ENCODE measurements around the gene MFAP3. TPM values are rescaled to one million over a fixed set of nuclear protein-coding genes. Genes with fewer than 3 reads are reported as not detected.

MFAP3 gene
- total and polyA plus RNA-seq, 7 donors = 2.4 to 34.6 (median 25.7) TPM

DNA sequence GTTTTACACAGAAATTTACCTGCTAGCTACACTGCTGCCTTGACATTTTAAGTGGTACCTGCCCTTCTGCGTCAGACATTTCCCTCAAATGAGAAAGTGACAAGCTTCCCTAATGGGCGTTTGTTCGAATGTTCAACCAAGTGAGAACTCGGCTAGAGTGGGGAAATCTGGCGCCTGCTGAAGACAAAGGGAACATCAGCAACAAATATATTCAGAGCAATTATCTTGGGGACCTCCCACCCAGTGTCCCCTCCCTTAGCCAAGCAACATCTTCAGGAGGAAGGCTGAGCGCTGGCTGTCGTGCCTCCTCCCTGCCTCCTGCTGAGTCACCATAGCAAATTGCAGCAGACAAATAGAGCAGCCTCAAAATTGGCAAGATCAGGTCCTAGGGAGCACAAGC, 57.1 kb downstream of the MFAP3 start:
- peaks cover 0 to 17% (median 14%) of the 10 kb centered on the region in 4 donors for H3K4me1 ChIP-seq
- no peaks in the 10 kb centered on the region for H3K36me3 ChIP-seq
- intact Hi-C loops (cut with DNase I) = no loop called here
- no peaks in the 10 kb centered on the region for H3K27me3 ChIP-seq
- H3K27ac ChIP-seq = no peak overlapping the region
- TF ChIP-seq POLR2A (IDR thresholded peaks at IDR 0.05) (no peak), POLR2AphosphoS5 (IDR thresholded peaks at IDR 0.05) (no peak)
- H3K9me3 ChIP-seq = no peaks in the 10 kb centered on the region
- H3K4me3 ChIP-seq = no peak overlapping the region
- 71 to 73% methylated on average over 7 of the region's 7 CpGs for WGBS, 2 donors
- no peak for DNase-seq

DNA sequence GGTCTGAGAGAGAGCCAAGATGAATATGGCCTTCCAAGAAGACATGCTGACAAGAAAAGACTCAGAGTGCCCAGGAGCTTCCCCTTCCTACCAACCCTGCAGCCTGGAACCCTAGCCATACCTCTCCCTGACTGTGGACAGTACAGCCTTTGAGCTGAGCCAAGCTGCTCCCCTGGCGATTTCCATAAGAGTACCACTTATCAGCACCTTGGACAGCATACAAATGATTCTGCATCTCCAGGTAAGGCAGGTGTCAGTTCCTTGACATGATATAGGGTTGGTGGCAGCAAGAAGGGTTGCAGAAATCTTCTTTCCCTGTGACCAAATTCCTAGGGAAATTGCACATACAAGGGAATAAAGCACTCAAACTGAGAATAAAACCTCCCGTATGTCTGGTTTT, 58.3 kb downstream of the MFAP3 start:
- no peak for TF ChIP-seq CTCF (IDR thresholded peaks at IDR 0.05)
- no peak for TF ChIP-seq POLR2AphosphoS5 (IDR thresholded peaks at IDR 0.05)
- TF ChIP-seq EP300 (IDR thresholded peaks at IDR 0.05) = no peak
- no peak for TF ChIP-seq POLR2A (IDR thresholded peaks at IDR 0.05)
- no peaks in the 10 kb centered on the region for H3K27me3 ChIP-seq
- no peaks in the 10 kb centered on the region for H3K36me3 ChIP-seq
- H3K27ac ChIP-seq = no peak overlapping the region
- intact Hi-C loops (cut with DNase I) = no loop called here
- DNase-seq = no peak
- H3K9me3 ChIP-seq = no peaks in the 10 kb centered on the region
- H3K4me3 ChIP-seq = no peak overlapping the region
- 50 to 55% methylated on average over 2 of the region's 2 CpGs for WGBS, 2 donors
- H3K4me1 ChIP-seq = peaks cover 0 to 9% (median 8%) of the 10 kb centered on the region in 4 donors

GRCh38 chr5:154098465-154098864, 59.7 kb downstream of the MFAP3 start:
- H3K27ac ChIP-seq = no peak overlapping the region
- TF ChIP-seq EP300 (IDR thresholded peaks at IDR 0.05) (no peak), POLR2A (IDR thresholded peaks at IDR 0.05) (no peak), CTCF (IDR thresholded peaks at IDR 0.05) (no peak), POLR2AphosphoS5 (IDR thresholded peaks at IDR 0.05) (no peak)
- no peak overlapping the region for H3K4me3 ChIP-seq
- H3K9me3 ChIP-seq = no peaks in the 10 kb centered on the region
- no peaks in the 10 kb centered on the region for H3K4me1 ChIP-seq
- WGBS, 2 donors = 61 to 75% methylated on average over 2 of the region's 2 CpGs
- intact Hi-C loops (cut with DNase I) = no loop called here
- H3K27me3 ChIP-seq = no peaks in the 10 kb centered on the region
- no peaks in the 10 kb centered on the region for H3K36me3 ChIP-seq
- no peak for DNase-seq

DNA sequence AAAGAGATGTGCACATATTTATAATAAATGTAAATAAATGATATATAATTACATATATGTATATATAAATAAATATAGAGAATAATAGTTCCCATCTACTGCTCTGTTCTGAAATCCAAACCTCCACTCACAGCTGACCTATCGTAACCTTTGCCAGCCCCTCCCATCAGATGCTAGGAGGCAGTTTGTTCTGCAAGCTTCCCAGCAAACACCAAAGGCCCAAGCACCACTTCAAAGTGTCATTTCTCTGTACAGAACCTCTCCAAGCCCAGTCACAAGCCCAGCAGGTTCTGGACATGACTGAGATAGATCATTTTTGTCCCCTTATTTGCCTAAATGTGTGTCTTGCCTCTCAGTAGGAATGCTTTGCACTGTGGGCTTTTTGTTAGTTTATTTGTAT, 62.4 kb downstream of the MFAP3 start:
- no peak for TF ChIP-seq EP300 (IDR thresholded peaks at IDR 0.05)
- no peak for TF ChIP-seq POLR2A (IDR thresholded peaks at IDR 0.05)
- TF ChIP-seq CTCF (IDR thresholded peaks at IDR 0.05) = no peak
- no peak for TF ChIP-seq POLR2AphosphoS5 (IDR thresholded peaks at IDR 0.05)
- Histone ChIP-seq H3K27me3 (no peaks in the 10 kb centered on the region), H3K9me3 (no peaks in the 10 kb centered on the region), H3K27ac (no peak overlapping the region), H3K36me3 (no peaks in the 10 kb centered on the region), H3K4me1 (no peaks in the 10 kb centered on the region), H3K4me3 (no peak overlapping the region)
- WGBS, 2 donors = 92 to 100% methylated on average over 1 of the region's 1 CpG
- no peak for DNase-seq
- intact Hi-C loops (cut with DNase I) = no loop called here

DNA sequence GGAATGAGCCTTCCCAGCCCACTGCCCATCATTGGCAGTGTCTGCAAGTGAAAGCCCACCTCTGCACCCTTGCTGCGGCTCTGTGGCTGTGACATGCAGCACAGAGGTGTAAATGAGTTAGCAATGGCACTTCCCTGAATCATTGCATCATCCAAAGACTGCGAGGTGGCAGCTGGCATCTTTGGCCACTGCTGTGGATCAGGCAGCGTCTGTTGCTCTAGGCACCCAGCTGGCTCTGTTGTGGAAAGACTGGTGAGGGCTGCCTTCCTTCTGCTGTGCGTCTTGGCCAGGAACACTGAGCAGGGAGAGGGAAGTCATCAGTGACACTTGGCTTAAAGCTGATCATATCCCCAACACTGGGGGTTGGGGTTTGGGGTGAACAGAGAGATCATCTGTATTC, 64.5 kb downstream of the MFAP3 start:
- intact Hi-C loops (cut with DNase I) = no loop called here
- WGBS, 2 donors = 63 to 69% methylated on average over 4 of the region's 4 CpGs
- no peak for DNase-seq

More for the DNA sequence above, 64.5 kb downstream of the MFAP3 start:
- no peak for TF ChIP-seq CTCF (IDR thresholded peaks at IDR 0.05)
- no peak for TF ChIP-seq POLR2A (IDR thresholded peaks at IDR 0.05)
- no peak for TF ChIP-seq EP300 (IDR thresholded peaks at IDR 0.05)
- no peak for TF ChIP-seq POLR2AphosphoS5 (IDR thresholded peaks at IDR 0.05)
- H3K4me3 ChIP-seq = no peak overlapping the region
- no peaks in the 10 kb centered on the region for H3K27me3 ChIP-seq
- H3K4me1 ChIP-seq = no peaks in the 10 kb centered on the region
- no peaks in the 10 kb centered on the region for H3K36me3 ChIP-seq
- H3K27ac ChIP-seq = no peak overlapping the region
- H3K9me3 ChIP-seq = no peaks in the 10 kb centered on the region

Other genes with a start within 250 kb of the MFAP3 start
- 10 to 100 TPM; 14.3 to 41.0 (median 24.7) TPM for gene FAM114A2, start 57 bp upstream of the MFAP3 start, total RNA-seq
- 10 to 100 TPM in 1 of 3 donors, 1 to 10 TPM in 2; 4.9 to 12.2 (median 7.2) TPM for gene FAM114A2, start 57 bp upstream of the MFAP3 start, polyA plus RNA-seq
- gene GALNT10, start 151.8 kb downstream of the MFAP3 start, total RNA-seq = 10 to 100 TPM; 24.3 to 41.7 (median 37.2) TPM
- gene GALNT10, start 151.8 kb downstream of the MFAP3 start, polyA plus RNA-seq = 10 to 100 TPM in 1 of 3 donors, 1 to 10 TPM in 2; 6.0 to 21.2 (median 7.2) TPM